ENCODE measurements around the gene MRPL47. TPM values are rescaled to one million over a fixed set of nuclear protein-coding genes. Genes with fewer than 3 reads are reported as not detected.

Gene MRPL47
- total RNA-seq, 4 donors from 2014 or later: 11.0 to 20.6 (median 14.6) TPM

GRCh38 chr3:179562591-179563270, 41.7 kb downstream of the MRPL47 start, which contains the start of gene ACTL6A:
TSS of gene ACTL6A (plus strand) at chr3:179562926. CDS start at chr3:179563093, 167 bp downstream.
- DNase-seq: peak; percentile 99 to 100 (median 100)

GRCh38 chr3:179560791-179561190, 43.6 kb downstream of the MRPL47 start:
- no peak overlapping the region for H3K27ac ChIP-seq
- H3K27me3 ChIP-seq: no peaks in the 10 kb centered on the region
- no peak overlapping the region for H3K4me3 ChIP-seq
- no peaks in the 10 kb centered on the region for H3K9me3 ChIP-seq
- DNase-seq: no peak
- no peaks in the 10 kb centered on the region for H3K36me3 ChIP-seq
- TF ChIP-seq CTCF (IDR thresholded peaks at IDR 0.05): no peak
- TF ChIP-seq POLR2A (IDR thresholded peaks at IDR 0.05): no peak
- H3K4me1 ChIP-seq: peaks cover 0 to 7% (median 2%) of the 10 kb centered on the region in 4 donors

More at GRCh38 chr3:179562591-179563270, 41.7 kb downstream of the MRPL47 start, which contains the start of gene ACTL6A:
- H3K9me3 ChIP-seq: no peaks in the 10 kb centered on the region
- peak within 1 kb of the TSS; percentile 74 to 92 (median 80) for H3K4me3 ChIP-seq
- no peaks in the 10 kb centered on the region for H3K36me3 ChIP-seq
- peaks cover 0 to 7% (median 2%) of the 10 kb centered on the region in 4 donors for H3K4me1 ChIP-seq
- peak within 1 kb of the TSS; percentile 76 to 91 (median 88) for H3K27ac ChIP-seq
- H3K27me3 ChIP-seq: no peaks in the 10 kb centered on the region
- TF ChIP-seq POLR2A (IDR thresholded peaks at IDR 0.05): peak in 1 of 2 donors; percentile 40
- TF ChIP-seq CTCF (IDR thresholded peaks at IDR 0.05): no peak

- peak; percentile 4 to 70 (median 66) for TF ChIP-seq CTCF (IDR thresholded peaks at IDR 0.05)
- no peak for TF ChIP-seq POLR2A (IDR thresholded peaks at IDR 0.05)
- Histone ChIP-seq H3K36me3 (no peaks in the 10 kb centered on the region), H3K4me1 (peaks cover 0 to 3% (median under 1%) of the 10 kb centered on the region in 4 donors), H3K9me3 (no peaks in the 10 kb centered on the region), H3K27ac (no peak overlapping the region), H3K4me3 (no peak overlapping the region), H3K27me3 (no peaks in the 10 kb centered on the region)
- DNase-seq: peak in 2 of 3 donors; percentile 47 to 78
These were observed 45.6 kb downstream of the MRPL47 start for GRCh38 chr3:179558742-179559364.

GRCh38 chr3:179551349-179552105, 52.9 kb downstream of the MRPL47 start:
- no peaks in the 10 kb centered on the region for H3K36me3 ChIP-seq
- no peak overlapping the region for H3K4me3 ChIP-seq
- H3K27me3 ChIP-seq: no peaks in the 10 kb centered on the region
- no peaks in the 10 kb centered on the region for H3K4me1 ChIP-seq
- no peak for DNase-seq
- no peak overlapping the region for H3K27ac ChIP-seq
- no peak for TF ChIP-seq POLR2A (IDR thresholded peaks at IDR 0.05)
- TF ChIP-seq CTCF (IDR thresholded peaks at IDR 0.05): no peak
- H3K9me3 ChIP-seq: no peaks in the 10 kb centered on the region

GRCh38 chr3:179546814-179547241, 57.6 kb downstream of the MRPL47 start:
- Histone ChIP-seq H3K4me3 (no peak overlapping the region), H3K4me1 (no peaks in the 10 kb centered on the region), H3K27me3 (no peaks in the 10 kb centered on the region), H3K36me3 (no peaks in the 10 kb centered on the region), H3K27ac (no peak overlapping the region), H3K9me3 (no peaks in the 10 kb centered on the region)
- TF ChIP-seq CTCF (IDR thresholded peaks at IDR 0.05): no peak
- TF ChIP-seq POLR2A (IDR thresholded peaks at IDR 0.05): no peak
- DNase-seq: no peak

Data from Peyer's patch (tissue), 4 donors.